Urothelium cell line (cell line): Measurements from ENCODE around the gene MXRA7.
"Not testable (repeated sequence)": the region's sequence is repeated elsewhere in the genome, so short reads cannot be mapped to it uniquely, and the experiment has no call there.

Source experiments
- DNase-seq: peaks from one replicate; pipeline ENCODE4 v3.0.0; 2011; ENCODE audit warnings: low spot score, mixed read lengths
- FAIRE-seq: peaks from 2 replicates; lab custom pipeline; 2011; peaks lifted over from hg19 to GRCh38; lab: Jason Lieb, UNC

MXRA7 gene

DNA sequence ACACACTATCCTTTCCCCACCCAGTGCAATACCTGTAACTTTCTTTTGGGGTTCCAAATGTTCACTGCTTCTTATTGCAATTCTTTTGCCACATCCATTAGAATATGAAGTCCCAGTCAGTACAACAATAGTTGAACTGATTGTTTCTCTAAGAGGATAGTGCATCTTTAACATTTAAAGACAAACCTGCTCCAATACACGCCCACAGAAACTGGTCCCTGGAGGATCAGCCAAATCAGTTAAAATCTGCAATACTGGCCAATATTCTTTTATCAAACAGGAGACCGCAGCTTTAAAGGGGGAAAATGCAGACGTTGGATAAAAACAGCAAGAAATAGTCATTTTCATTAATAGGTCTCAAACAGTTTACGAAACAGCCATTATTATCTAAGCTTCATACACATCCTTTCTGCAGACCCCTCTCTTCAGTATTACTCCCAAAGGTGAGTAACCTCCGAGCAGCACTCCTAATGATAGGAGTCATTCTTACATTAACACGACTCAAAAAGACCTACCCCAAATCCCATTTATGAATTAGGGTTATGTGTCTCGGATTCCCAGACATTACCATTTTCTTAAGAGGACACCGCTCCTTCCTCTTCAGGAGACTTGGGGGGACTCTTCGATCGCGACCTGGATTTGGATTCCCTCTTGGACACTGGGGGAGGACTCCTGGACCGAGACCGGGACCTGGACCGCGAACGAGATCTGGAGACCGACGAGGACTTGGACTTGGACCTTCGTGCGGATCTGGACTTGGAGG lies 25.0 kb upstream of the MXRA7 start:
- FAIRE-seq: no peak
- no peak for DNase-seq

DNA sequence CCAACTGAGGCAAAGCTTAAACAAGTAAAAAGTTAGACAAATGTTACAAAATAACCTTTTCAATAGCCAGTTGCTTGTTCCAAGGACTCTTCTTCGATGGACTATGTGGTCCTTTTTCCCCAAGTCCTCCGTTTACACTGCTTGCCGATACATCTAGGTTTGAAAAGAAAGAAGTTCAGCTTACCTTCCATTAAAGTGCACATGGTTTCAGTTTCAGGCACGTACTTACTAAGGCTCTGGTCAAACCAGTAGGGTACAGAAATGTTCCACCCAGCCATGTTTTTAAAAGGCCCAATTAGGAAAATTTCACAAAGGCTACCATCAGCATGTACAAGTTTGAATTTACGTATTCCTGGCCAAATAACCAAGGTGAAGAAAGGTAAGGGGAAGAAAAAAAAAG lies 24.2 kb upstream of the MXRA7 start:
- DNase-seq: no peak
- no peak for FAIRE-seq

DNA sequence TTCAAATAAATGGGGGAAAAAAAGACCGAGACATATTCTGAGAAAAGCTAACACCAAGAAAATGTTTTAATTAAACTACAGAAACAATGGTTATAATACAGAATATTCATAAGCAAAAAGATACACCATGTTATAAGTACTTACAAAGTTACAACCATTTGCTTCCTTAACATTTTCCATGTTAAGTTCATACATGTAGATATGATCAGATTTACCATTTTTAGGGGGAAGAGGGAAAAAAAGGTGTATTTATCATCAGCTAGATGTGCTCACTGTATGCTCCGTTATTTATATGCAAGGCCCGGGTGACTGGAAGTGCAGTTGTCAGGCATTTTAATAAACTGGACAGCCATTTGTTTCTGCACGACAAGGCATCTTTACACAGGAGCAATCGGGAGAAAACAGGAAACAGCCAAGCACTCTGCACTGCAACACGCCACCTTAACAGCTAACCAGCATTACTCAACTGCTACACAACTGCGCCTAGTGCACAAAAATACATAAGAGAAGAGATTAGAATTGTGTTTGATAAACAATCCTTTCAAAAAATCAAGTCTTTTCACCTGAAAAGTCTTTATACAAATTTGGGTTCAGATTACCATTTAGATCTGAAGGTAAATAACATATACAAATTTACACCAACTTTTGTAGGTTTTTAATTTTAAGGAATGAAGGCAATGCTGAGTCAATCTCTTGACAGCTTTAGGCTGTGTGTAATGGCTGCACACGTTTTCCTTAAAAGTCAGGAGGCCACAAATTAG lies 23.5 kb upstream of the MXRA7 start:
- FAIRE-seq: no peak
- no peak for DNase-seq

DNA sequence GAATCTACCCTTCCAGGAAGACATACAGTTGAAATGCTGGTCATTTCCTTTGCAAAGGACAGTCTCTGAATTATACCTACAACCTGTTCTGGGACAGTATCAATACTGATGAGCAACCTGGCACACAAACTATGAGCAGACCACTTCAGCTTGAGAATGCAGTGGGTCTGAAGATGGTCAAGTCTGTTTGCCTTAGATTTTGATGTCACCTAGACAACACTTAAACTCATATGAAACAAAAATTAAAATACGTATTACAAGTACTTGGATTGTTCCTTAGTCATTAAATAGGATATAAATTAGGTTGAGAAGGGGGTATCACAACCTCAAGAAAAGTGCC lies 22.8 kb upstream of the MXRA7 start:
- DNase-seq: no peak
- FAIRE-seq: no peak

DNA sequence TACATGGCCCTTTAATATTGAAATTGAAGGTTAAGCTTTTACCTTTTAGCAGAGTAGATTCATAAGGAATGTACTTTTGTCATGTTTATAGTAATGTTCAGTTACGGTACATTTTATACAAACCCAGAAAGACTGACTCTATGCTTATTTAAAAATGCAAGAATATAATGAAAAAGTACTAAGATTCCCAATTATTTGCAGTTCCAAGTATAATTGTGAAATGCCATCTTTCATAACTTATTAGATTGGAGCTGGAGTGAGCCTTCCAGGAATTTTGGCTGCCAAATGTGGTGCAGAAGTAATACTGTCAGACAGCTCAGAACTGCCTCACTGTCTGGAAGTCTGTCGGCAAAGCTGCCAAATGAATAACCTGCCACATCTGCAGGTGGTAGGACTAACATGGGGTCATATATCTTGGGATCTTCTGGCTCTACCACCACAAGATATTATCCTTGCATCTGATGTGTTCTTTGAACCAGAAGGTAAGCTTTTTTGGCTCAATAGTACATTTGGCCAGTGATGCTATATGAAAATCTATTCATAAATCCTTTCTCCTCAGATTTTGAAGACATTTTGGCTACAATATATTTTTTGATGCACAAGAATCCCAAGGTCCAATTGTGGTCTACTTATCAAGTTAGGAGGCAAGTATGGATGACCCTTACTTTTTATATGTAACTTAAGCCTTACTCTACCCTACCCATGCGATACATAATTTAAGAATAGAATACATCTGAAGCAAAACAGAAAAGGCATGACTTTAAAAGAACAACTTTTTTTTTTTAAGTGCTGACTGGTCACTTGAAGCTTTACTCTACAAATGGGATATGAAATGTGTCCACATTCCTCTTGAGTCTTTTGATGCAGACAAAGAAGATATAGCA lies 22.2 kb upstream of the MXRA7 start:
- no peak for FAIRE-seq

DNA sequence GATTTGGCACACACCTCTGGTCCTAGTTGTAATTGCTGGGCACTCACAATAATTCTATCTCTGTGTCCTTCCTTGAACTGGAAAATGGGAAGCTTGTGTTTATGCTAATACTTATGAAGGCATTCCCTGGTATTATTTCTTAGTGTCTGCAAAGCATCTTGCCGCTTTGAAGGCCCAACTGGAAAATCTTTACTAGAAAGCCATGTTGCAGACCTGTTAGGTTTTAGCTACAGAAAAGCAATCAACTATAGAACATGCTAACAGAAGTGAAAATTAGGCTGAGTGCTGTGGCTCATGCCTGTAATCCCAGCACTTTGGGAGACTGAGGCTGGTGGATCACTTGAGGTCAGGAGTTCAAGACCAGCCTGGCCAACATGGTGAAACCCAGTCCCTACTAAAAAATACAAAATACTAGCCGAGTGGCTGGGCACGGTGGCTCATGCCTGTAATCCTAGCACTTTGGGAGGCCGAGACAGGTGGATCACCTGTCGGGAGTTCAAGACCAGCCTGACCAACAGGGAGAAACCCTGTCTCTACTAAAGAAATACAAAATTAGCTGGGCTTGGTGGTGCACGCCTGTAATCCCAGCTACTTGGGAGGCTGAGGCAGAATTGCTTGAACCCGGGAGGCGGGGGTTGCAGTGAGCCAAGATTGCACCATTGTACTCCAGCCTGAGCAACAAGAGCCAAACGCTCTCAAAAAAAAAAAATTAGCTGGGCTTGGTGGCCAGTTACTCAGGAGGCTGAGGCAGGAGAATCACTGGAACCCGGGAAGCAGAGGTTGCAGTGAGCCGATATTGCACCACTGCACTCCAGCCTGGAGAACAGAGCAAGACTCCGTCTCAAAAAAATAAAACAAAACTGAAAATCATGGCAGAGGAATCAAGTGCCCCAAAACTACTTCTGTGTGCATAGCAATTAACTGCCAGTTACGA lies 21.3 kb upstream of the MXRA7 start:
- not testable (repeated sequence) for FAIRE-seq, DNase-seq

More for the DNA sequence above, 22.2 kb upstream of the MXRA7 start:
- DNase-seq: no peak

DNA sequence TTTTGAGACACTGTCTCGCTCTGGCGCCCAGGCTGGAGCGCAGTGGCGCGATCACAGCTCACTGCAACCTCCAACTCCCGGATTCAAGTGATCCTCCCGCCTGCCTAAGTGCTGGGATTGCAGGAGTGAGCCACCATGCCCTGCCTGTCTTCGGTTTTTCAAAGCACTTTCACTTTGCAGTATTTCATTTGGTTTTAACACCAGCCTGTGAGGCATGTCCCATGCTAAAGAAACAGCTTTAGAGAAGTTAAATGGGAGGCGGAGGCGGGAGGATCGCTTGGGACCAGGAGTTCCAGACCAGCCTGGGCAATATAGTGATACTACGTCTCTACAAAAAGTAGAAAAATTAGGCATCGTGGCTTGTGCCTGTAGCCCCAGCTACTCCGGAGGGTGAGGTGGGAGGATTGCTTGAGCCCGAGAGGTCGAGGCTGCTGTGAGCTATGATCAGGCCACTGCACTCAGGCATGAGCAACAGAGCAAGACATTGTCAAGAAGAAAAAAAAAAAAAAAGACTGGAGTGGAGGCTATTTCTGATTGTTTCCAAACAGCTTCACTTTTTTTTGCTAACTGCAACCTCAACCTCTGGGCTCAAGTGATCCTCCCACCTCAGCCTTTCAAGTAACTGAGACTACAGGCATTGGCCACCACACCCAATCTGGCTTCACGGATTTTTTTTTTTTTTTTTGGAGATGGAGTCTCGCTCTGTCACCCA lies 17.1 kb upstream of the MXRA7 start:
- DNase-seq (no peak), FAIRE-seq (no peak)

DNA sequence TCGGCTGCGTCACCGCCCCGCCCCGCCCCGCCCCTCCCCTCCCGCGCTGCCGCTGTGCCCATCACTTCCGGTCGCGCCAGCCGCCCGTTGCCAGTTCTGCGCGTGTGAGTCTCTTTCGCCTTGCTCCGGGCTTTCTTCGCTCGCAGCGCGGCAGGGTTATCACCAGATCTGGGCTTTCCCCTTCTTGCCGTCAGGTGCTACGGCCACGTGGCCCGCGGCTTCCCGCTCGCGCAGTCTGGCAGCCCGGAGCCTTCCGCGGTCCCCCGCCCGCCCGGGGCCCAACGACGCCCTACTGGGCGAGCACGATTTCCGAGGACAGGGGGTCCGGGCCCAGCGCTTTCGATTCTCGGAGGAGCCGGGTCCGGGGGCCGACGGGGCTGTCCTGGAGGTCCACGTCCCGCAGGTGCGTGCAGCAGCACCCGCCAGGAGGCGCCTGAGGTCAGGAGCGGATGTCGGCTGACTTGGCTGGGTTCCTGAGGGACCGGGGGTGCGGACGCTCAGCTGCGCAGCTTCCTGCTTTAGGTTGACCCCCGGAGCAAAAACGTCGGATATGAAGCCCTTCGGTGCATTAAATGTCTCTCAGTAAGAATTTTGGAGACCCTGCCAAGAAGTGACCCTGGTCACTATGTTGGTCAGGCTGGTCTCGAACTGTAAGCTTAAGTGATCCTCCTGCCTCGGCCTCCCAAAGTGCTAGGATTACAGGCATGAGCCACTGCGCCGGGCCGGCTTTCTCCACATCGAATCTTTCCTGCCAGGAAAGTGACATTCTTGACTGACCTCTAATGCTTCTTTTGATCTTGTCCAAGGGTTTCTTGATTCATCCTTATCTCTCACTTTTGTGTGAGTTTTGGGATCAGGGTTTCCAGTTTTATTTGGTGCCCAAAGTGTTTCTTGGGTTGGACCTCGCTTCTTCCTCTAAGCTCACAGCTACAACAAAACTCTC lies 16.3 kb upstream of the MXRA7 start, which contains the start of gene METTL23:
TSS of gene METTL23 (plus strand) at position 64 of the 943 bp plus-strand sequence. CDS start 2,872 bp downstream, outside the sequence.
- peak; percentile 88 for DNase-seq
- FAIRE-seq: no peak

DNA sequence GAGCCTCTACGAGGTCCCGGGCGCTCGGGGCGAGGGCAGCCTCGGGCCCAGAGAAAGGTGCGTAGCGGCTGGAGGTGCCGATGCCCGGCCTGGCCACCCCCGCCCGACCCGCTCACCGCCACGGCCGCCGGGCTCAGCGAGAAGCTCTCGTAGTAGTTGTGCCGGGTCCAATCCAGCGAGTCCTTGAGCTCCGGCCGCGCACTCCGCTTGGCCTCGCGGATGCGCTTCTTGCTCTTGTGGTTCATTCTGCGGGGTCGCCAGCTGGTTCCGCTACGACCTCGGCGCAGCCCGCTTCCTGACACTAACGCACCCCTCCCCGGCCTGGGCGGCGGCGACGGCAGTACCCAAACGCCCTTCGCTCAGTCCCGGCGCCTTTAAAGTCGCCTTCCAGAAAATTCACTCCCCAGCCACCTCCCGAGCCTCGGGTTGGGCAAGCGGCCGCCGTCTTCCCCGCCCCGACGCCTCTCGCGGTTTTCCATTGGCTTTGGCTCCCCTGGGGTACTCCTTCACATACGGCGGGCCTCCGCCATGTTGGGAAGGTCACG lies 15.5 kb upstream of the MXRA7 start, which contains the start of gene JMJD6:
TSS of gene JMJD6 (minus strand) at position 376 of the 545 bp plus-strand sequence. CDS start at position 245, 131 bp downstream.
- peak; percentile 99 for DNase-seq
- no peak for FAIRE-seq

DNA sequence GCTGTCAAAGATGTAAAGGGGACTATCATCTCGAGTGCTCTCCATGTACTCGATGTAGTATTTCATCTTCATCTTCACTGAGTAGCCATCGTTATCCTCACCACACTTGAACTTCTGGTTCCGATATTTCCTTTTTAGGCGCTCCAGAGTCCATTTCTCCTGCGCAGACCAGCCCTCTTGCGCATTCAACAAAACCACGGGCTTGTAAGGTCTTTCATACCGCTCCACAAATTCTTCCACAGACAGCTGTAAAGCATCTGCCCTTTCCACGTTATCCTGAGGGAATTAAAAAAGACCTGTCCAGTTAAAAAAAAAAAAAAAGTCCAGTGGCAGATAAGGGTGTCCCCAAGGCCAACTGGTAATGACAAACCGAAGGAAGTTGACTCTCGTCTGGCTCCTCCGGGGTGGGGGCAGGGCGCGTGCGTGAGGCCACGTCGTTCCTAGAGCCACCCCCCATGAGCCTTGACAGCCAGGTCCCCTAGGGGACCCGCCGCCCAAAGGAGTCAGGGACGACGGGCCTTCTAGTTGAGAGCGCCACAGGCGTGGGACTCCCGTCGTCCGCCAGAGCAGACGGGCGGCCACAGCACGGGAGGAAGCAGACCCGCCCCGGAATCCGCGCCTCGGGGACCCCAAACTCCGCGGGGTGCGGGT lies 14.9 kb upstream of the MXRA7 start:
- DNase-seq (peak; percentile 48), FAIRE-seq (no peak)

DNA sequence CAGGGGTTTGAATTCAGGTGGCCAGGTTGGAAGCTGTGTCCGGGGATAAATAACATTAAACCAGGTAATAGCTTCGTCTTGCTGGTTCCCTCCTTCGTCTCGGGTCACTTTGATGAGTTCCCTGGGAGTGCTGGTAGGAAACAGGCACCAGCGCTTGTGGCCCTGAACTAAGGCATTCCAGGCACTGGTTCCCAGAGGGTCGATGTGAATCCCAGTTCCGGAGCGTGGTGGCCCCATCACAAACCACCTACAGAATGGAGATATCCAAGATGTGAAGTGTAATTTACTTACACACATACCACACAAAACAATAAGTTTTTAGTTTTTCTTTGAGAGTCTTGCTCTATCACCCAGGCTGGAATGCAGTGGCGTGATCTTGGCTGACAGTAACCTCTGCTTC lies 13.0 kb upstream of the MXRA7 start:
- no peak for FAIRE-seq

DNA sequence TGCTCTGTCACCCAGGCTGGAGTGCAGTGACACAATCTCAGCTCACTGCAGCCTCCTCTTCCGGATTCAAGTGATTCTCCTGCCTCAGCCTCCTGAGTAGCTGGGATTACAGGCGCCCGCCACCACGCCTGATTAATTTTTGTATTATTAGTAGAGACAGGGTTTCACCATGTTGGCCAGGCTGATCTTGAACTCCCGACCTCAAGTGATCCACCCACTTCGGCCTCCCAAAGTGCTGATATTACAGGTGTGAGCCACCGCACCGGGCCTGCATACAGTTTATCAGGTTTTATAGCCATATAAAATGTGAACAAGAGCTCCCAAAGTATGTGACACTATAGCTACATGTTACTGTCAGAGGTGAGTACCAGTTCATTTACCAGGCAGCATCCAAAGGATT lies 12.2 kb upstream of the MXRA7 start:
- not testable (repeated sequence) for DNase-seq, FAIRE-seq

More for the DNA sequence above, 13.0 kb upstream of the MXRA7 start:
- DNase-seq: no peak

DNA sequence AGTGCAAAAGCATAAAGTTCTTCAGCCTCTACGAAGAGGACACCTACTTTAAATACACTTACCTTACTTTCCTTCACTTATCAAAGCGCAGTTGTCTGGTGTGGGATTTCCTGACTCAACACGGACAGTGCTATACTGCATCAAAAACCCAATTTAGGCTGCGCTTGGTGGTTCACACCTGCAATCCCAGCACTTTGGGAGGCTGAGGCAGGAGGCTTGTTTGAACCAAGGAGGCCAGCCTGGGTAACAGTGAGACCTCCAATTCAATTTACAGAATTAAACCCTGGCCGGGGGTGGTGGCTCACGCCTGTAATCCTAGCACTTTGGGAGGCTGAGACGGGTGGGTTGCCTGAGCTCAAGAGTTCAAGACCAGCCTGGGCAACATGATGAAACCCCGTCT lies 11.5 kb upstream of the MXRA7 start:
- DNase-seq (no peak), FAIRE-seq (no peak)

DNA sequence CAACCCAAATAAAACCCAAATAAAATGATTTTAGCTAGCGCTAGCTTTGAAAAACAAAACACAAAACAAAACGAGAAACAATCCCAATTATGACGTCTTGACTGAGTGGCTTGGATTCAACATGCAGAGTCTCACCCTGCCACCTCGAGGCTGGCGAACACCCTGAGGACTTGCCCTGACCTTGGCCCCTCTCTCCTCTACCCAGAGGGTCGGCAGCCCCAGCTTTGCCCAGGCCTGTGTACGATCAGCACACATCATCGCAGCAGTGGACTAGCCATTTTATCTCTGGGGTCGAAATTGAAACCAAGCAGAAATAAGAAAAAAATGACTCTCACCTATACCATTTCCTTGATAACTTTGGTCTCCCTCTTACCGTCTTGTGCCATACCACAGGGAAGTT lies 10.7 kb upstream of the MXRA7 start:
- no peak for FAIRE-seq
- no peak for DNase-seq

DNA sequence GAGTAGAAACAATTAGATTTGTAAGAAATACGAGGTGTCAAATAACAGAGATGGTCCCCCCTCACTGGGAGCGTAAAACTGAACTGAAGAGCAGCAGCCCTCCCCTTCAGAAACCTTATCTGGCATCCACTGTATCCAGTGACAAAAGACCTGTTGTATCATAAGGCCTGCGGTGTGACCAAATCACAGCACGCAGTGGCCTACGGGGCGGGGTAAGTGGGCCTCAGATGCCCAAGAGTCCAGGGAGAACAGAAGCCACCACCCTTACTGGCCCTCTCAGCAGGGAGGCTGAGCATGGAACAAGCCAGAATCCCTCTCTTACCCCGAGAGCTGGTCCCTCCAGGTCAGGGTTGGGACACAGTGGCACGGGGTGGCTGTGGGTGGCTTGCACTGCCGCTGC lies 10.2 kb upstream of the MXRA7 start:
- DNase-seq (no peak), FAIRE-seq (no peak)

DNA sequence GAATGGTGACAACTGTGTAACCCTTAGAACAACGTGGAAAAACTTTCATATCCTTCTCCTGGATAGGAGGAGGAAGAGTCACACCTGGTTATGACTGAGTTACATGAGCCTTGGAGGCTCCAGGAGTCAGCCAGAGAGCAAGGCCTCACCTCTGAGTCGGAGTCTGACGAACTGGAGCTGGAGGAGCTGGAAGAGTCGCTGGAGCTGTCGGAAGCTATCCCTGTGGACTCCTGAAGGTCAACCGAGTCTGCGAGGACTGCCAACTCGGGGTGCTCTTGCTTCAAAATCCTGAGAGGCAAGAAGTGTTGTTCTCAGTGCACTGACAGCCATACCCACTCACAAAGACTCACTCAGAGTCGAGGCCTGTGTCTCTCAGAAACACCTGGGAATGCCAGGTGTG lies 9.4 kb upstream of the MXRA7 start:
- FAIRE-seq: no peak

DNA sequence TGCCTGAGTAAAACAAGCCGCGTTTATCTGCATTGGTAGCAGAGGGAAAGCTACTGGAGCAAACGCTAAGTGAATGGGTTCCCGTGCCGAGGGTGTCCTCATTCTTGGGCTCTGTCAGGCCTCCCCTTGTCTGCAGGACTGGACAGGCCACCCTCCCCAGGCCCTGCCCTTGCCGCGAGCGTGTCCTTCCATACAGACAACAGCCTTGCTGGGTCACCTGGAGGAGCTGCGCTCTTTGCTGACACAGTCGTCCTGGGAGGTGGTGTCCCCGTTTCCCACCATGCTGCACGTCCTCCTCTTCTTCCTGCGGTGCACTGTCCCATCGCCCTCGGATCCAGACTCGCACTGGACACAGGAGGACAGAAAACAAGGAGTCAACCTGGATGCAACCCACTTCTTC lies 7.8 kb upstream of the MXRA7 start:
- FAIRE-seq: no peak

More for the DNA sequence above, 9.4 kb upstream of the MXRA7 start:
- no peak for DNase-seq

More for the DNA sequence above, 7.8 kb upstream of the MXRA7 start:
- no peak for DNase-seq
